Smooth muscle cell (in vitro differentiated cells): ENCODE results near the gene EPHA7. TPM values are rescaled to one million over a fixed set of nuclear protein-coding genes. Genes with fewer than 3 reads are reported as not detected.

Source experiments
- DNase-seq: peaks from one replicate; lab custom pipeline; 2025; ENCODE audit not compliant: unreplicated experiment; lab: John Stamatoyannopoulos, UW
- H2AFZ ChIP-seq: fragments of 200-600 bp; sonication (generic); 2 replicates; pipeline ENCODE4 v1.6.0; 2016; ENCODE audit warnings: antibody characterized with exemption, low read depth, mild to moderate bottlenecking
- H3F3A ChIP-seq: fragments of 200-600 bp; sonication (generic); 2 replicates; pipeline ENCODE4 v1.6.0; 2017; ENCODE audit warnings: antibody characterized with exemption, low read depth
- H3K27ac ChIP-seq: fragments of 200-600 bp; sonication (generic); 2 replicates; pipeline ENCODE4 v1.5.1; 2016; ENCODE audit warnings: low read depth, mild to moderate bottlenecking
- H3K27me3 ChIP-seq: fragments of 200-600 bp; sonication (generic); 2 replicates; pipeline ENCODE4 v1.6.1; 2016; ENCODE audit warnings: low read depth, mild to moderate bottlenecking
- H3K36me3 ChIP-seq: fragments of 200-600 bp; sonication (generic); 2 replicates; pipeline ENCODE4 v1.5.1; 2016; ENCODE audit warnings: low read depth
- H3K4me1 ChIP-seq: fragments of 200-600 bp; sonication (generic); 2 replicates; pipeline ENCODE4 v1.5.1; 2016; ENCODE audit warnings: low read depth
- H3K4me2 ChIP-seq: fragments of 200-600 bp; sonication (generic); 2 replicates; pipeline ENCODE4 v1.6.0; 2016; ENCODE audit warnings: mild to moderate bottlenecking
- H3K4me3 ChIP-seq: fragments of 200-600 bp; sonication (generic); 2 replicates; pipeline ENCODE4 v1.5.1; 2016; ENCODE audit warnings: mild to moderate bottlenecking
- H3K79me2 ChIP-seq: fragments of 200-600 bp; sonication (generic); 2 replicates; pipeline ENCODE4 v1.6.0; 2016; ENCODE audit warnings: low read depth, mild to moderate bottlenecking
- H3K9ac ChIP-seq: fragments of 200-600 bp; sonication (generic); 2 replicates; pipeline ENCODE4 v1.6.0; 2016; ENCODE audit warnings: low read depth
- H3K9me3 ChIP-seq: fragments of 200-600 bp; sonication (generic); replicated peaks from 2 replicates; pipeline ENCODE4 v1.5.1; 2016; ENCODE audit warnings: low read depth
- H4K20me1 ChIP-seq: fragments of 200-600 bp; sonication (generic); 2 replicates; pipeline ENCODE4 v1.6.0; 2016; ENCODE audit warnings: low read depth
- CTCF ChIP-seq: fragments of 200-600 bp; sonication (generic); IDR thresholded peaks from 2 replicates; pipeline ENCODE4 v1.5.1; 2017; ENCODE audit warnings: borderline replicate concordance, mild to moderate bottlenecking, antibody characterized with exemption; ENCODE audit not compliant: insufficient read depth, poor library complexity, severe bottlenecking
- WGBS: methylation state at CpG from one replicate; pipeline ENCODE4 v1.1.7; 2016; ENCODE audit warnings: low lambda C conversion rate; 5-methylcytosine and 5-hydroxymethylcytosine counted together
- polyA plus RNA-seq: library from polyadenylated mRNA; unstranded; fragments of >200 nt; fragmentation: Nextera tagmentation; extraction: Ambion mirVana; gene quantifications from 2 replicates; pipeline ENCODE4 v1.2.1, GENCODE V29; 2016
- total RNA-seq: library from RNA; depleted of rRNA; stranded (reverse); fragments of >200 nt; gene quantifications from 2 replicates; pipeline ENCODE4 v1.2.3, GENCODE V29; 2014

Gene EPHA7
- total and polyA plus RNA-seq, 2 experiments from 2014 or later, result 2.0 to 6.2 TPM

GRCh38 chr6:93341900-93342613 is 77.3 kb downstream of the EPHA7 start:
- H2AFZ ChIP-seq, result no peak overlapping the region
- H3K4me2 ChIP-seq, result no peak overlapping the region
- H3F3A ChIP-seq, result no peaks in the 10 kb centered on the region
- no peaks in the 10 kb centered on the region for H4K20me1 ChIP-seq
- no peak for DNase-seq
- TF ChIP-seq CTCF, result no peak
- H3K9me3 ChIP-seq, result no peaks in the 10 kb centered on the region
- no peaks in the 10 kb centered on the region for H3K79me2 ChIP-seq
- no peak overlapping the region for H3K27ac ChIP-seq
- H3K9ac ChIP-seq, result no peak overlapping the region
- peaks cover 6% of the 10 kb centered on the region for H3K4me1 ChIP-seq
- WGBS, result 94% methylated on average over 1 of the region's 1 CpG
- no peak overlapping the region for H3K4me3 ChIP-seq
- no peaks in the 10 kb centered on the region for H3K27me3 ChIP-seq
- no peaks in the 10 kb centered on the region for H3K36me3 ChIP-seq

GRCh38 chr6:93337772-93338394 is 81.5 kb downstream of the EPHA7 start:
- no peaks in the 10 kb centered on the region for H3K9me3 ChIP-seq
- no peak overlapping the region for H3K4me2 ChIP-seq
- no peaks in the 10 kb centered on the region for H4K20me1 ChIP-seq
- no peak overlapping the region for H3K27ac ChIP-seq
- no peak overlapping the region for H3K4me3 ChIP-seq
- no peaks in the 10 kb centered on the region for H3K27me3 ChIP-seq
- no peak for DNase-seq
- WGBS, result 50% methylated on average over 2 of the region's 2 CpGs
- no peaks in the 10 kb centered on the region for H3K79me2 ChIP-seq
- H3K9ac ChIP-seq, result no peak overlapping the region
- no peak overlapping the region for H2AFZ ChIP-seq
- H3K4me1 ChIP-seq, result peaks cover 6% of the 10 kb centered on the region
- H3F3A ChIP-seq, result no peaks in the 10 kb centered on the region
- TF ChIP-seq CTCF, result no peak
- H3K36me3 ChIP-seq, result no peaks in the 10 kb centered on the region

GRCh38 chr6:93337014-93337413 is 82.3 kb downstream of the EPHA7 start:
- no peaks in the 10 kb centered on the region for H3K27me3 ChIP-seq
- H3K79me2 ChIP-seq, result no peaks in the 10 kb centered on the region
- H3F3A ChIP-seq, result no peaks in the 10 kb centered on the region
- no peak overlapping the region for H3K4me2 ChIP-seq
- no peaks in the 10 kb centered on the region for H4K20me1 ChIP-seq
- 100% methylated on average over 1 of the region's 1 CpG for WGBS
- no peaks in the 10 kb centered on the region for H3K36me3 ChIP-seq
- peaks cover 6% of the 10 kb centered on the region for H3K4me1 ChIP-seq
- no peaks in the 10 kb centered on the region for H3K9me3 ChIP-seq
- no peak overlapping the region for H3K4me3 ChIP-seq
- no peak for TF ChIP-seq CTCF
- no peak overlapping the region for H3K9ac ChIP-seq
- no peak for DNase-seq
- no peak overlapping the region for H3K27ac ChIP-seq
- no peak overlapping the region for H2AFZ ChIP-seq
